HG02852 (cell line): Measurements from ENCODE around the gene NABP1.

Experiments used
- ATAC-seq: cut with Tn5 transposase; IDR thresholded peaks from one replicate; pipeline ENCODE4 v1.9.1; 2021; ENCODE audit warnings: mild to moderate bottlenecking, moderate library complexity; ENCODE audit not compliant: unreplicated experiment

NABP1 gene

GRCh38 chr2:191678437-191679100 is 633 bp downstream of the NABP1 start:
- peak; percentile 11 for ATAC-seq

GRCh38 chr2:191679818-191680600 is 2.1 kb downstream of the NABP1 start:
- ATAC-seq, result peak; percentile 26

- no peak for ATAC-seq
Measured at GRCh38 chr2:191680639-191681038, 2.7 kb downstream of the NABP1 start.

- no peak for ATAC-seq
Measured at GRCh38 chr2:191682126-191682525, 4.2 kb downstream of the NABP1 start.

GRCh38 chr2:191686066-191686465 is 8.1 kb downstream of the NABP1 start:
- ATAC-seq, result no peak

GRCh38 chr2:191686729-191687128 is 8.8 kb downstream of the NABP1 start:
- no peak for ATAC-seq

GRCh38 chr2:191687867-191688266 is 9.9 kb downstream of the NABP1 start:
- ATAC-seq, result no peak

- no peak for ATAC-seq
Measured at GRCh38 chr2:191688934-191689695, 11.2 kb downstream of the NABP1 start.

- ATAC-seq, result no peak
Measured at GRCh38 chr2:191690327-191690726, 12.4 kb downstream of the NABP1 start.

GRCh38 chr2:191691016-191691735 is 13.2 kb downstream of the NABP1 start:
- ATAC-seq, result peak; percentile 68

GRCh38 chr2:191691898-191692297 is 14.0 kb downstream of the NABP1 start:
- no peak for ATAC-seq

GRCh38 chr2:191692502-191693115 is 14.7 kb downstream of the NABP1 start:
- ATAC-seq, result no peak

- ATAC-seq, result no peak
Measured at GRCh38 chr2:191693166-191693565, 15.2 kb downstream of the NABP1 start.

GRCh38 chr2:191693778-191694177 is 15.8 kb downstream of the NABP1 start:
- peak; percentile 46 for ATAC-seq

GRCh38 chr2:191696001-191696400 is 18.1 kb downstream of the NABP1 start:
- no peak for ATAC-seq

GRCh38 chr2:191696966-191697365 is 19.0 kb downstream of the NABP1 start:
- no peak for ATAC-seq

GRCh38 chr2:191697870-191698269 is 19.9 kb downstream of the NABP1 start:
- ATAC-seq, result no peak

- ATAC-seq, result no peak
Measured at GRCh38 chr2:191699341-191699945, 21.5 kb downstream of the NABP1 start.

GRCh38 chr2:191701029-191701428 is 23.1 kb downstream of the NABP1 start:
- ATAC-seq, result no peak

GRCh38 chr2:191701696-191702095 is 23.8 kb downstream of the NABP1 start:
- ATAC-seq, result no peak
